Measurements from ENCODE around the gene USP6NL.

- TF ChIP-seq SIN3A (conservative IDR thresholded peaks at IDR 0.05 in 1 of 2, IDR thresholded peaks at IDR 0.05 in 1 of 2; ENCODE audit: low read depth in 1 of 2, low read length in 2 of 2) (no peak), CBX5 (IDR thresholded peaks at IDR 0.05; ENCODE audit: low read depth, low read length) (no peak), CTCF (IDR thresholded peaks at IDR 0.05; ENCODE audit: control extremely low read depth in 1 of 3, insufficient read depth in 1 of 3, low read depth in 1 of 3, low read length in 3 of 3) (no peak), YY1 (IDR thresholded peaks at IDR 0.05; ENCODE audit: low read depth, low read length) (no peak), CHD2 (IDR thresholded peaks at IDR 0.05; ENCODE audit: low read length) (no peak)
Measured at GRCh38 chr10:11629731-11630130, 18.3 kb upstream of the USP6NL start.
